HEK293T (cell line): ENCODE measurements around the gene HJV.

Experiments used
- CTCF ChIA-PET: fragments of 350-600 bp; formaldehyde crosslinking; extraction: SDS; loops from one replicate; lab custom pipeline; 2021; ENCODE audit warnings: antibody characterized with exemption, inconsistent platforms; lab: Yijun Ruan, JAX
- POLR2A ChIA-PET: fragments of 350-600 bp; formaldehyde crosslinking; extraction: SDS; loops from one replicate; lab custom pipeline; 2020; ENCODE audit warnings: antibody characterized with exemption, inconsistent platforms; lab: Yijun Ruan, JAX
- DNase-seq: peaks from one replicate; pipeline ENCODE4 v3.0.0; 2012; ENCODE audit warnings: mixed read lengths; ENCODE audit errors: extremely low spot score
- ARNT ChIP-seq: fragments of 450-650 bp; IDR thresholded peaks from 2 replicates; pipeline ENCODE4 v1.6.1; 2017; ENCODE audit warnings: mild to moderate bottlenecking
- BHLHE40 ChIP-seq: fragments of 450-650 bp; IDR thresholded peaks from 2 replicates; pipeline ENCODE4 v1.6.1; 2016; ENCODE audit warnings: mild to moderate bottlenecking, moderate library complexity, borderline replicate concordance
- CTBP1 ChIP-seq: fragments of 450-650 bp; IDR thresholded peaks from 2 replicates; pipeline ENCODE4 v1.6.1; 2016; ENCODE audit warnings: borderline replicate concordance
- ELF4 ChIP-seq: fragments of 450-650 bp; IDR thresholded peaks from 2 replicates; pipeline ENCODE4 v1.6.1; 2017; ENCODE audit warnings: antibody characterized with exemption
- FOXA1 ChIP-seq: fragments of 450-650 bp; IDR thresholded peaks from 2 replicates; pipeline ENCODE4 v1.6.1; 2016; ENCODE audit warnings: mild to moderate bottlenecking
- FOXK2 ChIP-seq: fragments of 450-650 bp; IDR thresholded peaks from 2 replicates; pipeline ENCODE4 v1.6.1; 2016; ENCODE audit warnings: mild to moderate bottlenecking
- FOXM1 ChIP-seq: fragments of 450-650 bp; IDR thresholded peaks from 2 replicates; pipeline ENCODE4 v1.6.1; 2017; ENCODE audit warnings: mild to moderate bottlenecking, borderline replicate concordance
- HDGF ChIP-seq: fragments of 450-650 bp; IDR thresholded peaks from 2 replicates; pipeline ENCODE4 v1.6.1; 2017; ENCODE audit warnings: antibody characterized with exemption, borderline replicate concordance
- L3MBTL2 ChIP-seq: fragments of 450-650 bp; conservative IDR thresholded peaks from 2 replicates; pipeline ENCODE4 v1.6.1; 2016; ENCODE audit warnings: mild to moderate bottlenecking
- LEF1 ChIP-seq: fragments of 450-650 bp; IDR thresholded peaks from 2 replicates; pipeline ENCODE4 v1.6.1; 2017; ENCODE audit warnings: mild to moderate bottlenecking, borderline replicate concordance
- NFRKB ChIP-seq: fragments of 450-650 bp; IDR thresholded peaks from 2 replicates; pipeline ENCODE4 v1.6.1; 2016; ENCODE audit warnings: mild to moderate bottlenecking, moderate library complexity
- SP1 ChIP-seq: fragments of 450-650 bp; IDR thresholded peaks from 2 replicates; pipeline ENCODE4 v1.6.1; 2017
- SUZ12 ChIP-seq: fragments of 450-650 bp; IDR thresholded peaks from 2 replicates; pipeline ENCODE4 v1.6.1; 2016; ENCODE audit warnings: mild to moderate bottlenecking
- TARDBP ChIP-seq: fragments of 450-650 bp; IDR thresholded peaks from 2 replicates; pipeline ENCODE4 v1.6.1; 2016
- ZNF384 ChIP-seq: fragments of 450-650 bp; IDR thresholded peaks from 2 replicates; pipeline ENCODE4 v1.6.1; 2016
- TF ChIP-seq, protein P1 (sequence below): fragments of 450-650 bp; IDR thresholded peaks from 2 replicates; pipeline ENCODE4 v1.6.1; 2016

The HJV gene

DNA sequence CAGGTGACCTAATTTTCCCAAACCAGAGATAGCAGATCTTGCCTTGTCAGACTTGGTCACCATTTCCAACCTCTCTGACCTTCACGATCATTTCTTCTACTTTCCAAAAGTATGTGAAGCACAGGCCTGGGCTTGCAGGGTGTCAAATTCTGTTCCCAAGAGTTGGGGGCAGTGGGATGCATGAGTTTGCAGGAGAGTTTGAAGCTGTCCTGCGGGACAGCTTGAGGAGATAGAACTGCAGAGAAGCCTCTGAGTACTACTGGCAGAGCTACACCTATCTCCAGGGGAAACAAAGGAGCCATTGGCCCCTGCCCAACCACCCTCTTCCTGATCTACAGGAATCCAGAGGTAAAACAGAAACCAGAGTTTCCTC, 36.4 kb downstream of the HJV start:
- TF ChIP-seq NFRKB (no peak), TARDBP (no peak), ARNT (no peak)
- DNase-seq: no peak
- ChIA-PET CTCF (interaction anchor here (0.8 kb wide), 1 partner anchor 58 kb away, joined by 3 read pairs; the partner anchor contains the start of gene RBM8A), POLR2A (interaction anchor here (1.2 to 4.2 kb wide), 2 partner anchors 12 to 21 kb away, joined by 3 to 24 read pairs; partner anchors contain the start of genes ANKRD34A, POLR3GL and TXNIP)

DNA sequence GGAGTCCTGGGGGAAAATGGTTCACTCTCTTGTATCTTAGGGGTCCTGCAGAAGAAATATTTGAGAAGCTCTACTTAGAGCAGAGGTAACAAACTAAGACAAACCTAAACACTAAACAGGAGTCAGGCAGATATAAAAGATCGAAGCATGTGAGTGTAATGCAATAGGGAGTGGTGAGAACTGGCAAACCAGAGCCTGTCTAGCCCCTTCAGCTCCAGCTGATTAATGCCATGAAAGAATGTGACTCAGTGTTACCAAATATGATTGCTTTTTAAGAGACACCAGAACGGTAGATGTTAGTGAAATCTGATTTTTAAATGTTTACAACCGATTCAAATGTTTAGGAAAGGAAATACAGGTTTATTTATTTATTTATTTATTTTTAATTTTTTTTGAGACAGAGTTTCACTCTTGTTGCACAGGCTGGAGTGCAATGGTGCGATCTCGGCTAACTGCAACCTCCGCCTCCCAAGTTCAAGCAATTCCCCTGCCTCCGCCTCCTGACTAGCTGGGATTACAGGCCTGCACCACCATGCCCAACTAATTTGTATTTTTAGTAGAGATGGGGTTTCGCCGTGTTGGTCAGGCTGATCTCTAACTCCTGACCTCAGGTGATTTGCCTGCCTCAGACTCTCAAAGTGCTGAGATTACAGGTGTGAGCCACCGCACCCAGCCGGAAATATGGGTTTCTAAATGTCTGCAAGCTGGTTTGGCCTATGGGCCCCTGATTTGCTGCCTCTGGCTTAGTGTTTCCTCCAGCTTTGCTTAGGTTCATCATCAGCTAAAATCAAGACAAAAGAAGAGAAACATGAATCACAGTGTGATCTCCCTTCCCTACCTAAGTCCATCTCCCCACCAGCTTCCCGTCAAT, 37.3 kb downstream of the HJV start:
- POLR2A ChIA-PET: interaction anchor here (0.5 to 8.7 kb wide), 4 partner anchors 6 to 20 kb away, joined by 3 to 115 read pairs (median 3); partner anchors contain the start of genes ANKRD34A and POLR3GL
- TF ChIP-seq L3MBTL2: no peak
- TF ChIP-seq FOXA1: no peak
- TF ChIP-seq CTBP1: no peak
- no peak for TF ChIP-seq HDGF
- no peak for TF ChIP-seq ZNF384
- no peak for TF ChIP-seq BHLHE40
- no peak for TF ChIP-seq ARNT
- no peak for TF ChIP-seq SUZ12
- TF ChIP-seq FOXM1: no peak
- no peak for TF ChIP-seq LEF1
- TF ChIP-seq, protein P1, sequence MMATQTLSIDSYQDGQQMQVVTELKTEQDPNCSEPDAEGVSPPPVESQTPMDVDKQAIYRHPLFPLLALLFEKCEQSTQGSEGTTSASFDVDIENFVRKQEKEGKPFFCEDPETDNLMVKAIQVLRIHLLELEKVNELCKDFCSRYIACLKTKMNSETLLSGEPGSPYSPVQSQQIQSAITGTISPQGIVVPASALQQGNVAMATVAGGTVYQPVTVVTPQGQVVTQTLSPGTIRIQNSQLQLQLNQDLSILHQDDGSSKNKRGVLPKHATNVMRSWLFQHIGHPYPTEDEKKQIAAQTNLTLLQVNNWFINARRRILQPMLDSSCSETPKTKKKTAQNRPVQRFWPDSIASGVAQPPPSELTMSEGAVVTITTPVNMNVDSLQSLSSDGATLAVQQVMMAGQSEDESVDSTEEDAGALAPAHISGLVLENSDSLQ: no peak
- no peak for TF ChIP-seq ELF4
- no peak for TF ChIP-seq SP1
- no peak for TF ChIP-seq NFRKB
- no peak for TF ChIP-seq TARDBP
- CTCF ChIA-PET: interaction anchor here (1.5 kb wide), 1 partner anchor 22 kb away, joined by 3 read pairs; no protein-coding TSS in a partner anchor
- DNase-seq: no peak

DNA sequence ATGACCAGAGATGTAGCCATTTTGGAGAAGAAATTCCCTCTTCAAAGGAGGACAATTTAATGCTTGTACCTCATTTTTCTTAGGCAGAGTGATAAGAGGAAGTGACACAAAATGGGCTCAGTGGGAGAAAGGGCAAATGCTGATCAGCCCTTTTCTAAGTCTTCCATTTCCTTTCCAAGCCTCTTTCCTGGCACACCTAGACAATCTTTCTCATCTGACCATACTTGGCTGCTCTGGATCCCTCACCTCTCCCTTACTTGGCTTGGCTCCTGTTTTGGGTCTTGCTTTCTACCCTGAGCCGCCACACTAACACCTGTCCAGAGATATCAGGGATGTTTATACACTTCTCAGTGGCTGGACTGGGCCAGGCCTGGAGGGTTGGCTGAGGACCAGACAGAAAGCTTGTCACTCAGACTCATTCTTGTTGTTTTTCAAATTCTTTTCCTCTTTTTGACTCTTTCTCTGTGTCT, 38.3 kb downstream of the HJV start:
- POLR2A ChIA-PET: interaction anchor here (0.5 to 8.7 kb wide), 4 partner anchors 7 to 20 kb away, joined by 3 to 115 read pairs (median 3); partner anchors contain the start of genes ANKRD34A and POLR3GL
- no peak for TF ChIP-seq ELF4
- no peak for TF ChIP-seq TARDBP
- no peak for TF ChIP-seq ZNF384
- TF ChIP-seq NFRKB: no peak
- no peak for TF ChIP-seq FOXM1
- TF ChIP-seq, protein P1: no peak
- TF ChIP-seq BHLHE40: no peak
- no peak for TF ChIP-seq FOXK2
- no peak for TF ChIP-seq SUZ12
- no peak for TF ChIP-seq L3MBTL2
- no peak for TF ChIP-seq HDGF
- no peak for TF ChIP-seq FOXA1
- no peak for TF ChIP-seq ARNT
- no peak for TF ChIP-seq SP1
- no peak for TF ChIP-seq LEF1
- no peak for DNase-seq
- CTCF ChIA-PET: interaction anchor here (1.5 to 1.7 kb wide), 2 partner anchors 23 to 24 kb away, joined by 3 to 6 read pairs; no protein-coding TSS in a partner anchor

DNA sequence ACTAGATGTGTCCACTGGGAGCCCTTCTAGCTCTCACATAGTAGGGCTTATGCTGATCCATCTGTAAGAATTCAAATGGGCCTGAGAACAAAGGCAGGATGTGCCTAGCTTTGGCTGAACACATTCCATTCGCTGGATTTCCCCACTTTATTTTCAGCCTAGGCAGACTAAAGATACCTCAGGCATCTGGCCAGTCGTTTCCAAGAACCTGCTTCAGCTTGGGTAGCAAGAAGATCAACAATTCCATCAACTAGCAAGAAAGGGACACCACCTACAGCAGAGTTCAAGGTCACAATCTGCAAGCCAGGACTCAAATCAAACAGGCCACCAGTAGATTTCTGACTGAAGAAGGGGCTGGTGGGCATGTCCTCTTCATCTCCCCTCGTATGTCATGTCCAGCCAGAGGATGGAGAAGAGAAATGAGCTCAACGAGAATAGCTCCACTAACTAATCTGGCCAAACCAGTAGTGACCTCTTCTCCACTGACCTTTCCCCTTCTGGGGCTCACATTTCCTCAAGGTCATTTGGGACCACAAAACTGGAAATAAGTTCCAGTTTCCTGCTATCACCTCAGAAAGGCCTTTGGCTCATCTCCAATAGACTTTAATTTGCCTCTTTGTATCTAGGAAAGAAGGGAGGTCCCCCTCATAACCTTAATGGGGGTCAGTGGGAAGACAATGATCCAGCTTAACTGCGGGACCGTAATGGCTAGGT, 39.4 kb downstream of the HJV start:
- CTCF ChIA-PET: interaction anchor here (0.6 to 1.7 kb wide), 2 partner anchors 8 to 25 kb away, joined by 4 to 6 read pairs; no protein-coding TSS in a partner anchor
- POLR2A ChIA-PET: interaction anchor here (1.6 to 8.7 kb wide), 3 partner anchors 8 to 24 kb away, joined by 4 to 115 read pairs (median 54); partner anchors contain the start of genes LIX1L and TXNIP
- no peak for DNase-seq
- TF ChIP-seq ARNT (no peak), CTBP1 (no peak), HDGF (no peak)

DNA sequence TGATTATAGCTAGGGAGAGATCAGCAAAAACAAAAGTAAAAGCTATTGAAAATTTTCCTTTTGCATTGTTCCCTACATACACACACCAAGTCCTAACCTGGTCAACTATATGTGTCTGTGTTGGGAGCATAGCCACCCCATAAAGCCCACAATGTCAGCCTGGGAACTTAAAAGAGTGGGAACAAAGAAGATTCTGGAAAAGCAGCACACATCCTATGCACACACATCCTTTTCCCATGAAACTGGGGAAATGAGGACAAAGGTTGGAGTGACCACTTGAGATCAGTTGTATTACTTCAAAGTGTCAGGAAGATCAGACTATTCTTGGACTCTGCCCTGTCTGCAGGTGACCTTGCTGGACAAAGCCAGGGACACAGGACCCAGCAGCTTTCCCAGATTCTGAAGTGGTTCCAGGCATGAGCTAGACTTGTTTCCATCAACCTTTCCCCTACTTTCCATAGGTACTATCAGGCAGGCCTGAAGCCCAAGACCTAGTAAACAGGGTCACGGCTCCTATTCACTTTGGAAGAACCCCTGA, 41.0 kb downstream of the HJV start:
- CTCF ChIA-PET: interaction anchor here (0.9 to 4.6 kb wide), 8 partner anchors 10 to 135 kb away, joined by 3 to 42 read pairs (median 6); partner anchors contain the start of genes LIX1L and NUDT17

More for the DNA sequence above, 41.0 kb downstream of the HJV start:
- POLR2A ChIA-PET: interaction anchor here (0.8 to 8.7 kb wide), 8 partner anchors 10 to 71 kb away, joined by 3 to 115 read pairs (median 14); partner anchors contain the start of genes ANKRD34A, PEX11B, POLR3GL and RBM8A
- TF ChIP-seq, protein P1: no peak
- TF ChIP-seq L3MBTL2 (no peak), CTBP1 (no peak), HDGF (no peak)
- DNase-seq: no peak
